ENCODE measurements around the gene C2CD2.
"Not testable (repeated sequence)": the region's sequence is repeated elsewhere in the genome, so short reads cannot be mapped to it uniquely, and the experiment has no call there.

The C2CD2 gene

GRCh38 chr21:41974752-41975053, 20.9 kb upstream of the C2CD2 start:
- no peak for FAIRE-seq

- no peak for FAIRE-seq
Observed at GRCh38 chr21:41973861-41974751, 20.3 kb upstream of the C2CD2 start.

- no peak for FAIRE-seq
Observed at GRCh38 chr21:41973427-41973831, 19.6 kb upstream of the C2CD2 start.

GRCh38 chr21:41972511-41973205, 18.8 kb upstream of the C2CD2 start:
- no peak for FAIRE-seq

GRCh38 chr21:41971891-41972290, 18.1 kb upstream of the C2CD2 start:
- no peak for FAIRE-seq

- no peak for FAIRE-seq
Observed at GRCh38 chr21:41970751-41971653, 17.2 kb upstream of the C2CD2 start.

GRCh38 chr21:41970106-41970391, 16.2 kb upstream of the C2CD2 start:
- FAIRE-seq: no peak

GRCh38 chr21:41967708-41968107, 13.9 kb upstream of the C2CD2 start:
- no peak for FAIRE-seq

GRCh38 chr21:41966872-41967621, 13.2 kb upstream of the C2CD2 start:
- FAIRE-seq: no peak

GRCh38 chr21:41966041-41966833, 12.4 kb upstream of the C2CD2 start:
- FAIRE-seq: no peak

GRCh38 chr21:41965461-41966013, 11.7 kb upstream of the C2CD2 start:
- FAIRE-seq: no peak

GRCh38 chr21:41965045-41965444, 11.2 kb upstream of the C2CD2 start:
- no peak for FAIRE-seq

- FAIRE-seq: no peak
Observed at GRCh38 chr21:41964171-41964570, 10.4 kb upstream of the C2CD2 start.

- no peak for FAIRE-seq
Observed at GRCh38 chr21:41962425-41962966, 8.7 kb upstream of the C2CD2 start.

- no peak for FAIRE-seq
Observed at GRCh38 chr21:41961753-41962152, 7.9 kb upstream of the C2CD2 start.

GRCh38 chr21:41961282-41961701, 7.5 kb upstream of the C2CD2 start:
- no peak for FAIRE-seq

- no peak for FAIRE-seq
Observed at GRCh38 chr21:41960386-41960785, 6.6 kb upstream of the C2CD2 start.

- not testable (repeated sequence) for FAIRE-seq
Observed at GRCh38 chr21:41959697-41960096, 5.9 kb upstream of the C2CD2 start.

GRCh38 chr21:41958886-41959563, 5.2 kb upstream of the C2CD2 start:
- FAIRE-seq: no peak

- FAIRE-seq: no peak
Observed at GRCh38 chr21:41957991-41958766, 4.4 kb upstream of the C2CD2 start.
